Neural progenitor cell (in vitro differentiated cells): ENCODE data around the gene FARS2.

Experiments
- CTCF ChIP-seq: fragments of 200-600 bp; sonication (generic); IDR thresholded peaks from 2 replicates; pipeline ENCODE4 v1.5.1; 2017; ENCODE audit warnings: antibody characterized with exemption, mild to moderate bottlenecking
- EZH2 ChIP-seq: fragments of 200-600 bp; sonication (generic); IDR thresholded peaks from 2 replicates; pipeline ENCODE4 v1.6.1; 2017; ENCODE audit warnings: antibody characterized with exemption, mild to moderate bottlenecking, moderate library complexity
- EZH2phosphoT487 ChIP-seq: fragments of 200-600 bp; sonication (generic); IDR thresholded peaks from 2 replicates; pipeline ENCODE4 v1.6.1; 2017; ENCODE audit warnings: antibody characterized with exemption

GRCh38 chr6:5752391-5752680 lies 491.0 kb downstream of the FARS2 start:
- TF ChIP-seq CTCF, result no peak
- TF ChIP-seq EZH2, result no peak
- no peak for TF ChIP-seq EZH2phosphoT487
